ENCODE results near the gene DIP2A. TPM values are rescaled to one million over a fixed set of nuclear protein-coding genes. Genes with fewer than 3 reads are reported as not detected.

DIP2A gene
- total and polyA plus RNA-seq, 2 of the 8 experiments (the other 6 are each of a cell fraction or from before 2014, with no cell fraction given) = 16.0 to 27.1 TPM

DNA sequence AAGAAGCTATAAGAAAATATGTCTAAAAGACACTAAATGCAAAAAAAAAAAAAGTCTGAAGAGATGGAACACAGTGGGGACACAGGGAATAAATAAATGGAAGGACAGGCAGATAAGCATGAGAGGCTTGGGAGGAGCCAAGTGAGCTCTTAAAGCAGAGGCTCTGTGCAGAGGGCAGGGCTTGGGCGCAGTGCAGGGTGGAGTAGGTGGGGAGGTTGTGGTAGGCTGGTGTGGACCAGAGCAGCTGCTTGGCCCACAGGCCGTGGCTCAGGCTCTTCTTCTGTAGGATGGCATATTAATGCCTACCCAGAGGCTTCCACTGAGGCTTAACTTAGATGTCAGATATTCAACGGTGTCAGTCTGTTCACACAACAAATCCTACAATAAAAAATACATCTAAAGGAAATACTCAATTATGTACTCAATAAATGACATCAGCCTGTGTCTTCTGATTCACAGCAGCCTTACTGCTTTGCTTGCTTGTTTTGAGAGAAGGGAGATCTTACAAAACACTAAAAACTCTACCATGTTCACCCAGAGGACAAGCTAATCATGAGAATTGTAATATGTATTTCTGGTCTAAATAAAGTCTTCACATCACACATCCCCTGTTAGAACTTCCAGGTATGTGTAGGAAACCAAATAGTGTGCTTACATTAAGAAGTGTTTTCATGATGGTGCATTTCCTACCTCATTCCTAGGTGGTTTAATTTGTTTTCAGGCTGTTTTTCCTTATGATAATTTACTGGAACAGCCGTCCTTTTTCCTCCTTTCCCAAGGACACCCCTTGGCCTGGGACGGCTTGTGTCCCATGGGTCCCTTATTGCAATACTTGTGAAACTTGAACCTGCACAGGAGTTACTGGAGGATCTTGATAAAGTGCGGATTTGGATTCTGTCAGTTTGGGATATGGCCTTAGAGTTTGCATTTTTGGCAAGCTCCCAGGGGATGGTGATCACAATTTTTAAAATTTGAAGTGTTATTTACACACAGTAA, 24.9 kb downstream of the DIP2A start (continued):
- TF ChIP-seq SIN3A (conservative IDR thresholded peaks at IDR 0.05 in 1 of 2, IDR thresholded peaks at IDR 0.05 in 1 of 2; ENCODE audit: low read depth in 1 of 2, low read length in 2 of 2) (no peak), NRF1 (IDR thresholded peaks at IDR 0.05; ENCODE audit: low read depth, low read length) (no peak), POLR2AphosphoS5 (IDR thresholded peaks at IDR 0.05; ENCODE audit: low read depth, low read length) (no peak), BCL11A (IDR thresholded peaks at IDR 0.05; ENCODE audit: low read depth in 2 of 2, low read length in 2 of 2) (no peak), JUN (IDR thresholded peaks at IDR 0.05; ENCODE audit: low read depth, low read length) (no peak), CHD2 (IDR thresholded peaks at IDR 0.05; ENCODE audit: low read length) (no peak), SAP30 (IDR thresholded peaks at IDR 0.05; ENCODE audit: insufficient read depth, insufficient replicate concordance, low read length) (no peak), HDAC2 (IDR thresholded peaks at IDR 0.05; ENCODE audit: borderline replicate concordance in 1 of 2, low read depth in 2 of 2, low read length in 2 of 2) (no peak)
